ENCODE results near the gene NHEJ1.
"Not testable (repeated sequence)": the region's sequence is repeated elsewhere in the genome, so short reads cannot be mapped to it uniquely, and the experiment has no call there.

The NHEJ1 gene, protein sequence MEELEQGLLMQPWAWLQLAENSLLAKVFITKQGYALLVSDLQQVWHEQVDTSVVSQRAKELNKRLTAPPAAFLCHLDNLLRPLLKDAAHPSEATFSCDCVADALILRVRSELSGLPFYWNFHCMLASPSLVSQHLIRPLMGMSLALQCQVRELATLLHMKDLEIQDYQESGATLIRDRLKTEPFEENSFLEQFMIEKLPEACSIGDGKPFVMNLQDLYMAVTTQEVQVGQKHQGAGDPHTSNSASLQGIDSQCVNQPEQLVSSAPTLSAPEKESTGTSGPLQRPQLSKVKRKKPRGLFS

DNA sequence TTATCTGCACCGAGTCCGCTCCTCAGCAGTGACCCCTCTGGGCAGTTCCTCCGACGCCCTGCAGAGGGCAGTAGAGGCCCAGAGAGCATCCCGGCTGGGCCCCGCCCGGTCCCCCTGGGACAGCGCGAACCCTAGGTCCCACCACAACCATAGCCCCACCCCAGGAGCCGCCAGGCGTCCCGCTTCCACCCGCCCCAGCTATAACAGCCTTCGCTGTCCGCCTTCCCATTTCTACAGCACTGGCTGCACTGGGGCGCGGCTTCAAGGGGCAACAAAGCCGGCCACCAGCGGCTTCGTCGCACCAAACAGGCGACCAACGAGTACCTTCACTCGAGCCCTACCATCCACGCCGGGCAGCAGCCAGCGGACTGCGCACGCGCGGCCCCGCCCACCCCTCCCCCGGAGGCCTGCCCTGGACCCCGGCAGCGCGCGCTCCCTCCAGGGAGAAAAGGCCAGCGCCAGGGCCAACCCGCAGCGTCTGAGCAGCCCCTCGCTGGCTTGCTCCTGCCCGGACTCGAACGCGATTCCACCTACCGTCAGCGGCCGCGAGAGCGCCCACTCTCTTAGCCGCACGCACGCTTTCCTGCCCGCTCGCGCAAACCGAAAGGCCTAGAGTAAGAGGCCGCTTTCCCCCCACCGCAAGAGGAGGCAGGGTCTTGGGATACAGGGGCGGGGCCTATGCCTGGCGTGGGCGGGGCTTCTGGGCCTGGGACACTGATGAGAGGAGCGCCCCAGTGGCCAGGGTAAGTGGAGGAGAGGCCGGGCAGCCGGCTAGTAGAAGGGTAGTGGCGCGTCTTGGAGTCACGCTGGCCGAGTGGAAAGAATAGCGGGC lies at the start of gene NHEJ1:
TSS of gene NHEJ1 (minus strand) at position 630 of the 832 bp plus-strand sequence. CDS start 2,453 bp downstream, outside the sequence.
- peak; percentile 96 for DNase-seq

DNA sequence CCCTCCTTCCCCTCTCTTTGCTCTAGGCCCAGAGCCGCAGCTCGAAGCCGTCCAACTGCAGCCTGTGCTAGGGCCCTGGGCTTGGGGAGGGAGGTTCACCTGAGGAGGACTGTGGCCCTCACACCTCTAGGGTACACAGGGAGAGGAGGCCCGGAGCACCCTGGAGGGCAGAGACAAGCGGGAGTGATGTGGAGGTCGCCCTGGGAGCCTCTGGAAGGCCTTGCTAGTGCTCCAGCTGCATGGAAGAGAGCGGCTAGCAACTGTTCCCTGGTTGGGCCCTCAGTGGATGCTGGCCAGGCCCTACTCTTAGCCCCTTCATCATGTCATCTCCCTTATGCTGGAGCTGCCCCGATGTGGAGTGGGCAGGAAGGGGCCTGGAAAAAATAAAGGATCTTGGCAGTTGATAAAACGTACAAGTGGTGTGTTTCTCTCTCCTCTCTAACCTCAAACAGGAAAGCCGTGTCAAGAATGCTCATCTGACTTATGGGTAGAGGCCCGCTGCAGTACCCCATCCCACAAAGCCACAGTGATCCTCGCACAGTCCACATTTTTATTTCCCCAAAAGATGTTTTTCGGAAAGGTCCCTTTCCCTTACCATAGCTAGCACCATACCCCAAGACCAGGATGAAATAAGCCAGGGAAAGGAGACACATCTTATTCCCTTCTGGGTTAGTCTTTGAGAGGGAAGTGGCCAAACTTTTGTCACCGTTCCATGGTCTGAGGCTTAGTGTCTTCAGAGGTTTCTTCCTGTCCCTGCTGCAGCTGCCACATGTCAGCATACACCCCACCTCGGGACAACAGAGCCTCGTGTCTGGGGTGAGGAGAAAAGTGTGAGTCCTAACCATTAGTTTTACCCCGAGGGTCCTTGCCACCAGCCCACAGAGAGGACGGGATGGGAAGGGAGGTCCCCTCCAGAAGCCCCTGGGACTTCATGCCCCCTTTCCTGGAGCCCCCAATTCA lies 48.9 kb upstream of the NHEJ1 start:
- peak; percentile 10 for DNase-seq

DNA sequence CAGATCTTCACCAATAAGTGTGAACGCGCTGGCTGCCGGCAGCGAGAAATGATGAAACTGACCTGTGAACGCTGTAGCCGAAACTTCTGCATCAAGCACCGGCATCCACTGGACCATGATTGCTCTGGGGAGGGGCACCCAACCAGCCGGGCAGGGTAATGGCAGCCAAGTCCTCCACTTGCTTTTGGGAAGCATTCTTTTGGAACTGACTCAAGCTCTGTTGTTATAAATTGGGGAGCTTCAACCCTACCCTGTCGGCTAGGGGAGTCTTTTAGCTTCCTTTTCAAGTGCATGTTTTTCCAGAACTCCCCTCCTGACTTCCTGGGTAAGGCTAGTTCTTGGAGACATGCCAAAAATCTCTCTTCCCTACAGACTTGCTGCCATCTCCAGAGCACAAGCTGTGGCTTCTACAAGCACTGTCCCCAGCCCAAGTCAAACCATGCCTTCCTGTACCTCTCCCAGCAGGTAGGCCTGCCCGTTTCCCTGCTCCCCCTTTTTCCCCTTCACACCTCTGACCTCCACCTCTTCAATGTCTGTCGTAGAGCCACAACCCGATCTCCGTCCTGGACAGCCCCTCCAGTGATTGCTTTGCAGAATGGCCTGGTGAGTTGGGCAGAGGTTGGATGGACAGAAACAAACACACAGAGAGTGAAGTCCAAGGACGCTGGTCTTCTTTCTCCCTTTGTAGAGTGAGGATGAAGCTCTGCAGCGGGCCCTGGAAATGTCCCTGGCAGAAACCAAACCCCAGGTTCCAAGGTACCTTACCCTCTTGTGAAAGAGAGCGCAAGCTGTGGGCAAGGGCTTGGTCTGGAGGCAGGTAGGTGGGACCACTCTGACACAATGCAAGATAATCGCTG lies 47.5 kb upstream of the NHEJ1 start:
- no peak for DNase-seq

DNA sequence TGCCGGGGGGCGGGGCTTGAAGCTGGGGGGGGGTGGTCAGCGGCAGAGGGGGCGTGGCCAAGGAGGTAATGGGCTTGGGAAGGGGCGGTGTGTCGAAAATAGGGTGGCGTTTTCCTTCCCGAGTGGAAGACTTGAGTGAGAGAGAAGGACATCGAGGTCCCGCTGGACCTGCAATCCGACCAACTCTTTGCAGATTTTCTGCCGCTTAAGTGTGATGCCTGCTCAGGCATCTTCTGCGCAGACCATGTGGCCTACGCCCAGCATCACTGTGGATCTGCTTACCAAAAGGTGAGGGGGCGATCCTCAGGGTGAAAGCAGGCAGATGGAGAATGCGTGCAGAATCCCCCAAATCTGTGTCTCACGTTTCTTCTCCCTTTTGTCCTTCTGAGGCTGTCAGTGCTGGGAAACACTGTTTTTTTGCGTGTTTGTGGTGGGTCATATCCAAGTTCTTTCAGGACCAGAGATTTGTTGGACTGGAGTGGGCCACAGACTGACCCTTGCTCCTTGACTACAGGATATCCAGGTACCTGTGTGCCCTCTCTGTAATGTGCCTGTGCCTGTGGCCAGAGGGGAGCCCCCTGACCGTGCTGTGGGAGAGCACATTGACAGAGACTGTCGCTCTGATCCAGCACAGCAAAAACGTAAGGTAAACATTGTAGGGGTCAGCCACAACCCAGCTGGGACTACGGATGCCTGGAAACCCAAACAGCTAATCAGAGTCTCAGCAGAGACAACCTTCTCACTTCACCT lies 46.7 kb upstream of the NHEJ1 start:
- DNase-seq, result no peak

DNA sequence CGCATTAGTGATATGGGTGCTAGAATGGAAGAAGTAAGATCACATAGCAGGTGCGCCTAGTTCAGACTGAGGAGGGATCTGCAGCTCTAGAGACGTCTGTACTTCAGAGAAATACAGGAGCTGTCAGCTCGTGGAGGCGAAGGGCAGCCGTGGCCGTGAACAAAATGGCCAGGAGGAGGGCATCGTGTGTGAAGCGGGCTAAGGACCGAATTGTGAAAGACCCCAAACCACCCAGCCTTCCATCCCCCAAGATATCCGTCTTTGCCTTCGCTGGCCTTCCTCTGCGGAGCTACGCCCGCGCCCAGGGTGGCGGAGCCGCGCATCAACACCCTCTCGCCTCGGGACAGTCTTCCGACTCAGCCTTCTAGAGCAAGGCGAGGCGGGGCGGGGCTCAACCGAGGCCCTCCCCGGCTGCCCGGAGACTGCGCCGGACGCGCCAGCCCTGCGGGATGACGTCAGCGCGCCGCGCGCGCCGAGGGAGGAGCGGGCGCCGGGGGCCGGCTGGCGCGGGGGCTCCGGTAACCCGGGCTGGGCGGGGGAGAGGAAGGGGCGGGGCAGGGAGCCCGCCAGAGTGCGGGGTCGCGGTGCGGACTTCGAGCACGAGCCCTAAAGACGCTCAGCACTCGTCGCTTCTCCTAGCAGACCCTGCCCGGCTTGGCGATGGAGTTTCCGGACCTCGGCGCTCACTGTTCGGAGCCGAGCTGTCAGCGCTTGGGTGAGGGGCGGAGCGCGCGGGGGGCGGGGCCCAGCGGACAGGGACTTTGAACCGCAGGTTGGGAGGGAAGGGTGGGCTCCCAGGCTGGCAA lies 45.9 kb upstream of the NHEJ1 start, which contains the start of gene ZFAND2B:
TSS of gene ZFAND2B (plus strand) at position 455 of the 806 bp plus-strand sequence. CDS start at position 661, 206 bp downstream.
- DNase-seq, result peak; percentile 96

DNA sequence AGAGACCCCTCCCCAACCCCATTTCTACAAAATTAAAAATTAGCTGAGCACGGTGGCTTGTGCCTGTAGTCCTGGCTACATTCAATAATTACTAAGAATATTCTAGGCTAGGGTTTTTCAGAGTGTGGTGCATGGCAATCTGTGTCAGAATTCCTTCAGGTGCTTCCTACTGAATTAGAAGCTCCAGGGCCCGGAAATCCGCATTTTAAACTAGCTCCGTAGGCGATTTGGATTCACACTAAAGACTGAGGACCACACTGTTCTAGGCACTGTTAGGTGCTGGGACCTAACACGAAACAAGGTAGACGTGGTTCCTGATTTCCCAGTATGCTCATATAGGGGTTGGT lies 45.3 kb upstream of the NHEJ1 start:
- no peak for DNase-seq

DNA sequence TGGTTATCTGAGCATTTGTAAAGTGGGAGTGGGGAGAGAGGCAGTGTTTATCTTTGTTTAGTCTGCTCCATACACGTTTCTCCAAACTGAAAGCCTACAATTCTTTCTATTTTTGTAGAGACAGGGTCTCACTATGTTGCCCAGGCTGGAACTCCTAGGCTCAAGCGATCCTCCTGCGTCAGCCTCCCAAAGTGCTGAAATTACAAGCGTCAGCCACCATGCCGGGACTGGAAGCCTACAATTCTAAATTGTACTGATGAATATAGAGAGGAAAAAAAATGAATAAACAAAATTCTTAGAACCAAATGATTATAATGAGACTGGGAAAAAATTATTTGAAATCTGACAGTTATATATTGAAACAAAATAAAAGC lies 44.5 kb upstream of the NHEJ1 start:
- DNase-seq, result no peak

DNA sequence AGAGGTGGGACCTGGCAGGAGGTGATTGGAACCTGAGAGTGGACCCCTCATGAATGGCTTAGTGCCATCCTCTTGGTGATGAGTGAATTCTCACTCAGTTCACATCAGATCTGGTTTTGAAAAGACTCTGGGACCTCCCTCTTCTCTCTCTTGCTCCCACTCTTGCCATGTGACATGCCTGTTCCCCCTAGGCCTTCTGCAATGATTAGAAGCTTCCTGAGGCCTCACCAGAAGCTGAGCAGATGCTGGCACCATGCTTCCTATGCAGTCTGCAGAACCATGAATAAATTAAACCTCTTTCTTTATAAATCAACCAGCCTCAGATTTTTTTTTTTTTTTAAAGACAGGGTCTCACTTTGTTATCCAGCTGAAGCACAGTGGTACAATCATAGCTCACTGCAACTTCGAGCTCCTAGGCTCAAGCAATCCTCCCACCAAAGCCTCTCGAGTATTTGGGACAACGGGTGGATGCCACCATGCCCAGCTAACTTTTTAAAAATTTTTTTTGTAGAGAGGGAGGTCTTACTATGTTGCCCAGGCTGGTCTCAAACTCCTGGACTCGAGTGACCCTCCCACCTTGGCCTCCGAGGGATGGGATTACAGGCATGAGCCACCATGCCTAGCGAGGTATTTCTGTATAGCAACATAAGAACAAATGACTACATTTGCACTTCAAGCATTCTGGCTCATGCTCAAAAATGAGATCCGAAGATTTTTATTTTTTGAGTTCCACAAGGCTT lies 44.0 kb upstream of the NHEJ1 start:
- DNase-seq, result no peak

DNA sequence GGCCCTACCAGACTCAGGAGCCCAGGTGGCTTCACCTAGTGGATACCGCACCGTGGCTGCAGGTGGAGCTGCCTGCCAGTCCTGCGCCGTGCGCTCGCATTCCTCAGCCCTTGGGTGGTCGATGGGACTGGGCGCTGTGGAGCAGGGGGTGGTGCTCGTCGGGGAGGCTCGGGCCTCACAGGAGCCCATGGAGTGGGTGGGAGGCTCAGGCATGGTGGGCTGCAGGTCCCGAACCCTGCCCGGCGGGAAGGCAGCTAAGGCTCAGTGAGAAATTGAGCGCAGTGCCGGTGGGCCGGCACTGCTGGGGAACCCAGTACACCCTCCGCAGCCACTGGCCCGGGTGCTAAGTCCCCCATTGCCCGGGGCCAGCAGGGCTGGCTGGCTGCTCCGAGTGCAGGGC lies 40.7 kb upstream of the NHEJ1 start:
- DNase-seq, result not testable (repeated sequence)

DNA sequence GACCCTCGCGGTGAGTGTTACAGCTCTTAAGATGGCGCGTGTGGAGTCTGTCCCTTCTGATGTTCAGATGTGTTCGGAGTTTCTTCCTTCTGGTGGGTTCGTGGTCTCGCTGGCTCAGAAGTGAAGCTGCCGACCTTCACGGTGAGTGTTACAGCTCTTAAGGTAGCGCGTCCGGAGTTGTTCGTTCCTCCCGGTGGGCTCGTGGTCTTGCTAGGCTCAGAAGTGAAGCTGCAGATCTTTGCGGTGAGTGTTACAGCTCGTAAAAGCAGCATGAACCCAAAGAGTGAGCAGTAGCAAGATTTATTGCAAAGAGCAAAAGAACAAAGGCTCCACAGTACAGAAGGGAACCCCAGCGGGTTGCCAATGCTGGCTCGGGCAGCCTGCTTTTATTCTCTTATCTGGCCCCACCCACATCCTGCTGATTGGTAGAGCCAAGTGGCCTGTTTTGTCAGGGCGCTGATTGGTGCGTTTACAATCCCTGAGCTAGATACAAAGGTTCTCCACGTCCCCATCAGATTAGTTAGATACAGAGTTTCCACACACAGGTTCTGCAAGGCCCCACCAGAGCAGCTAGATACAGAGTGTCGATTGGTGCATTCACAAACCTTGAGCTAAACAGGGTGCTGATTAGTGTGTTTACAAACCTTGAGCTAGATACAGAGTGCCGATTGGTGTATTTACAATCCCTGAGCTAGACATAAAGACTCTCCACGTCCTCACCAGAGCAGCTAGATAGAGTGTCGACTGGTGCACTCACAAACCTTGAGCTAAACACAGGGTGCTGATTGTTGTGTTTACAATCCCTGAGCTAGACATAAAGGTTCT lies 40.1 kb upstream of the NHEJ1 start:
- peak; percentile 17 for DNase-seq

DNA sequence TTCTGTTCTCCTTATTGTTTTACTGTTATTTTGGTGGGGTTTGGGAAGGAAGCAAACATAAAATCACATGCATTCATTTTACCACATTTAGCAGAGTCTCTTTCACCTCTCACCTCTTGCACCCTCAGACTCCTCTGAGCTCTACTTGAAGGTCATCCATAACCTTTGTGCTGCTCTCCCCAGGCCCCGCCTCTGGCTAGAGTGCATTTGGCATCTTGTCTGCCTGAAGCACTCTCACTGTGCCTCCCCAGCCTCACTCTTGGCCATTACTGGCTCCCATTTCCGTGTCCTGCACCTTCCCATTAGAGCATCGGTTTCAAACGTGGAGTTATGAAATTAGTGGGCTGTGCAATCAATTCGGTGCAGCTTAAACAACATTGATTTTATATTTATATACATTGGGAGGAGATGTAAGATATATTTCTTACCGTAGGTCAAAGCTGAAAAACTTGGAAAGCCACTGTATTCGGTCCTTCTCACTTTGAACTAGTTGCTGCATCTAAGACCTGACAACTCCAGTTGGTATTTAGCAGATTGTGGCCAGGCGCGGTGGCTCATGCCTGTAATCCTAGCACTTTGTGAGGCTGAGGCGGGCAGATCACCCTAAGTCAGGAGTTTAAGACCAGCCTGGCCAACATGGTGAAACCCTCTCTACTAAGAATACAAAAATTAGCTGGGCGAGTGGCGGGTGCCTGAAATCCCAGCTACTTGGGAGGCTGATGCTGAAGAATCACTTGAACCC lies 39.0 kb upstream of the NHEJ1 start:
- no peak for DNase-seq

DNA sequence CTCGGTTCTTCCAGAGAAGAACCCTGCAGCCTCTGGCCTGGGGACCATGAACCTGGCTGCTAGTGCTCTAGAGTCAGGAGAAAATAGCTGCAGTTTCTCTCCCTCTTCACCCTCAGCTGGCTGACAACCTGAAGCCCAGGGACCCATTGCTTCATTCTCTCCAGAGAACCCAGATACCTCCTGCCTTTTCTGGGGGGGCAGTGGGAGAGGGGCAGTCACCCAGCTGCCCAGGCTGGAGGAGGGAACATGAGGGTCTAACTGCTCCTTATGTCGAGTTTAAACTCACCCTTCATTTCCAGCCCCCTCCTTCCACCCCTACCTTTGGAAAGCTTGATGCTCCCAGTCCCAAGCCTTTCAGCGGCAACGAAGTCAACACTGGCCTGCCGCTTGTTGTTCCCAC lies 38.4 kb upstream of the NHEJ1 start:
- DNase-seq, result no peak

DNA sequence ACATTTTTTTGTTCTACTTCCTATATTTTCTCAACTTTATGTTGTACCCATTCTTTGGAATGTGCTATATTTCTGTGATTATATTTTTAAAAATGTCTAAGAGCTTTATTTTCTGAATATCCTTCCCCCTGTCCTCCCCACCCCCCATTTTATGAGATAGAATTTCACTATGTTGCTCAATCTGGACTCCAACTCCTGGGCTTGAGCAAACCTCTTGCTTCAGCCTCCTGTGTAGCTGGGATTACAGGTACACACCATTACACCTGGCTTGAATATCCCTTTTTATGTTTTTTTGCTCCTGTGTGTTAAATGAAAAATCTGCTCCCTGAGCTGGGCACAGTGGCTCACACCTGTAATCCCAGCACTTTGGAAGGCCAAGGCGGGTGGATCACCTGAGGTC lies 36.8 kb upstream of the NHEJ1 start:
- DNase-seq, result no peak

DNA sequence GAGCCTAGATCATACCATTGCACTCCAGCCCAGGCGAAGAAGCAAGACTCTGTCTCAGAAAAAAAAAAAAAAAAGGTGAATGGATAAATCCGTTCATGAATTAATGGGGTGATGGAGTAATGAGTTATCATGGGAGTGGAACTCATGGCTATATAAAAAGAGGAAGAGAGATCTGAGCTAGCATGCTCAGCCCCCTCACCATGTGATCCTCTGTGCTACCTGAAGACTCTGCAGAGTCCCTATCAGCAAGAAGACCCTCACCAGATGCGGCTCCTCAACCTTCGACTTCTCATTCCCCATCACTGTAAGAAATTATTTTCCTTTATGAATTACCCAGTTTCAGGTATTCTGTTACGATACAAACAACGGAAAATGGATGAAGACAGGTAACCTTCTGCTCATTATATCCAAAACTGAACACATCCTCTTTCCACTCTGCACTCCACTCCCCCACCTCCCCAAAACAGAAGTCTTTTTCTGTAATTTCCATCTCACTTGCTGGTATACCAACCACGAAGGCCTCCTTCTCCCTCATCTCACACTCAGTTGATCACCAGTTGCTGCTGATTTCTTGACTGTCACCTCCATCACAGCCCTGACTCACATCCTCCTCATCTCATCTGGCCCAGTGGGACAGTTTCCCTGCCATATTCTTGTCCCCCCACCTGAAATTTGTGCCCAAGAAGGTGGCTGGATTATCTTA lies 26.3 kb upstream of the NHEJ1 start:
- DNase-seq, result peak; percentile 39

DNA sequence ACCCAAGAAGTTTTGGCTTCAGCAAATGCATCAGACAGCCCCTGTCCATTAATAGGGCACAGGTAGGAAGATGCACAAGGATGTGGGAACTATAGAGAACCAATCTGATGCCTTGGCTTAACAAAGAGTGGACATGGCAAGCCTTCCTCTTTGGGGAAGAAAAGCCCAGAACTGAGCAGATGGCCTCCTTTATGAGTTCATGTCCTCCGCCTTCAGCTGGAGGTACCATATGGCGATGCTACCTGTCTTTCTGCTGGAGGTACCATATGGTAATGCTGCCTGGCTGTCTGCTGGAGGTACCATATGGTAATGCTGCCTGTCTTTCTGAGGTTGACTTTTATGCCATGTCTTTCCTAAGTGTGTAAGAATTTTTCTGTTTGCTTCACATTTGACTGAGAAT lies 23.5 kb upstream of the NHEJ1 start:
- DNase-seq, result no peak

DNA sequence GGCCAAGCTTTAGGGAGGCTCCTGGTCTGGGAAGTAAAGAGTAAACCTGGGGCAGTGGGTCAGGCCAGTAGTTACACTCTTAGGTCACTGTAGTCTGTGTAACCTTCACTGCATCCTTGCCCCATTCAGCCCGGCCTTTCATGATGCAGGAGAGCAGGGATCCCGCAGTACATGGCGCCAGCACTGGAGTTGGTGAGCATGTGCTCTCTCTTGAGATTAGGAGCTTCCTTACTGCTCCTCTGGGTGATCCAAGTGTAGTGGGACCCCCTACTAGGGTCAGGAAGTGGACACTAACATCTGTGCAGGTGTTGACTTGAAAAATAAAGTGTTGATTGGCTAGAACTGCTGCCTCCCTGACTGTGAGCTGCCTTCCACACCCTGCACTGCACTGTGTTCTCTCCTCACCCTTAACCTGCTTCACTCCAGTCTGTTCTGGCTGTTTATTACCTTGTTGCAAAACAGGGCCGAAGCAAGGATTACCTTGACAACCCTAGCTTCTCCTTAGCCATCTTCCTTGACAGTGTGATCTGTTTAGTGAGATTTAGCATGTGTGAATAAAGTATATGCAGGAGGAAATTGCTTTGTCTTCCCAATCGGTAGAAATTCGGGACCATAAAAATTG lies 22.6 kb upstream of the NHEJ1 start:
- no peak for DNase-seq

All from activated CD4-positive, alpha-beta T cell treated with anti-CD3 and anti-CD28 coated beads, Interleukin-10, Interleukin-2, amounts not matched to agents 100 ng/mL and 50 ng/mL, durations not matched to agents 16 hours and 8 hours (primary cell).